A673 (cell line): ENCODE measurements around the gene KRTAP10-8.

Source experiments
- EZH2 ChIP-seq: fragments of 200-600 bp; sonication (generic); IDR thresholded peaks from 2 replicates; pipeline ENCODE4 v1.6.1; 2017; ENCODE audit warnings: borderline replicate concordance, low read depth, mild to moderate bottlenecking, mixed read lengths, antibody characterized with exemption, low read length; ENCODE audit not compliant: poor library complexity, severe bottlenecking
- TF ChIP-seq, protein P1 (sequence below): fragments of 300-800, 200-600 bp; sonication (generic); conservative IDR thresholded peaks from 2 replicates; pipeline ENCODE4 v1.5.1; 2017; ENCODE audit warnings: low read depth, mild to moderate bottlenecking, antibody characterized with exemption, low read length, moderate library complexity, mixed read lengths

- TF ChIP-seq EZH2 = no peak
- TF ChIP-seq, protein P1, sequence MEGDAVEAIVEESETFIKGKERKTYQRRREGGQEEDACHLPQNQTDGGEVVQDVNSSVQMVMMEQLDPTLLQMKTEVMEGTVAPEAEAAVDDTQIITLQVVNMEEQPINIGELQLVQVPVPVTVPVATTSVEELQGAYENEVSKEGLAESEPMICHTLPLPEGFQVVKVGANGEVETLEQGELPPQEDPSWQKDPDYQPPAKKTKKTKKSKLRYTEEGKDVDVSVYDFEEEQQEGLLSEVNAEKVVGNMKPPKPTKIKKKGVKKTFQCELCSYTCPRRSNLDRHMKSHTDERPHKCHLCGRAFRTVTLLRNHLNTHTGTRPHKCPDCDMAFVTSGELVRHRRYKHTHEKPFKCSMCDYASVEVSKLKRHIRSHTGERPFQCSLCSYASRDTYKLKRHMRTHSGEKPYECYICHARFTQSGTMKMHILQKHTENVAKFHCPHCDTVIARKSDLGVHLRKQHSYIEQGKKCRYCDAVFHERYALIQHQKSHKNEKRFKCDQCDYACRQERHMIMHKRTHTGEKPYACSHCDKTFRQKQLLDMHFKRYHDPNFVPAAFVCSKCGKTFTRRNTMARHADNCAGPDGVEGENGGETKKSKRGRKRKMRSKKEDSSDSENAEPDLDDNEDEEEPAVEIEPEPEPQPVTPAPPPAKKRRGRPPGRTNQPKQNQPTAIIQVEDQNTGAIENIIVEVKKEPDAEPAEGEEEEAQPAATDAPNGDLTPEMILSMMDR = no peak
Measured at GRCh38 chr21:44656868-44657267, 45.0 kb downstream of the KRTAP10-8 start.
